PC-9 (cell line): ENCODE measurements around the gene CSNK2A1. TPM values are rescaled to one million over a fixed set of nuclear protein-coding genes. Genes with fewer than 3 reads are reported as not detected.

Experiments used
- BruUV-seq: library from RNA; stranded (reverse); fragments of 400-500 nt; replicated peaks from 2 replicates; lab custom pipeline; 2021; lab: Mats Ljungman, UMichigan
- CTCF ChIA-PET: fragments of 300-600 bp; sonication (Branson Sonifier 250); formaldehyde crosslinking; loops from one replicate; lab custom pipeline; 2022; ENCODE audit warnings: antibody characterized with exemption; lab: Charles Lee
- POLR2A ChIA-PET: fragments of 300-600 bp; sonication (Branson Sonifier 250); formaldehyde crosslinking; loops from one replicate; lab custom pipeline; 2022; ENCODE audit warnings: antibody characterized with exemption; ENCODE audit not compliant: unreplicated experiment; lab: Charles Lee
- DNase-seq, 2 experiments: peaks; one replicate each; pipeline versions ENCODE4 v3.0.0 to v3.0.0-alpha.2; 2015 to 2022; ENCODE audit warnings: mixed read lengths in 1 of 2
- H2AFZ ChIP-seq: fragments of 200-600 bp; sonication (generic); 2 replicates; pipeline ENCODE4 v1.8.1; 2017; ENCODE audit warnings: antibody characterized with exemption
- H3F3A ChIP-seq: fragments of 200-600 bp; sonication (generic); 2 replicates; pipeline ENCODE4 v1.8.1; 2017; ENCODE audit warnings: antibody characterized with exemption, mild to moderate bottlenecking, low read depth; ENCODE audit not compliant: insufficient read depth
- H3K27ac ChIP-seq: fragments of 200-600 bp; sonication (generic); 2 replicates; pipeline ENCODE4 v1.6.1; 2016; ENCODE audit warnings: mixed run types
- H3K27me3 ChIP-seq: fragments of 200-600 bp; sonication (generic); 2 replicates; pipeline ENCODE4 v1.6.1; 2016; ENCODE audit warnings: low read depth, mixed run types; ENCODE audit not compliant: insufficient read depth
- H3K36me3 ChIP-seq: fragments of 200-600 bp; sonication (generic); 2 replicates; pipeline ENCODE4 v1.6.1; 2016; ENCODE audit warnings: low read depth, mixed run types
- H3K4me1 ChIP-seq: fragments of 200-600 bp; sonication (generic); replicated peaks from 2 replicates; pipeline ENCODE4 v1.6.1; 2016; ENCODE audit warnings: mixed run types; ENCODE audit not compliant: insufficient read depth
- H3K4me2 ChIP-seq: fragments of 200-600 bp; sonication (generic); 2 replicates; pipeline ENCODE4 v1.6.1; 2017; ENCODE audit warnings: mixed run types
- H3K4me3 ChIP-seq: fragments of 200-600 bp; sonication (generic); 2 replicates; pipeline ENCODE4 v1.6.1; 2016; ENCODE audit warnings: mixed run types
- H3K79me2 ChIP-seq: fragments of 200-600 bp; sonication (generic); 2 replicates; pipeline ENCODE4 v1.6.1; 2017; ENCODE audit warnings: low read depth, mixed run types
- H3K9me2 ChIP-seq: fragments of 200-600 bp; sonication (generic); 2 replicates; pipeline ENCODE4 v1.8.1; 2017; ENCODE audit warnings: mild to moderate bottlenecking; ENCODE audit not compliant: insufficient read depth
- H3K9me3 ChIP-seq: fragments of 200-600 bp; sonication (generic); 2 replicates; pipeline ENCODE4 v1.8.1; 2016; ENCODE audit warnings: low read depth; ENCODE audit not compliant: insufficient read depth
- H4K20me1 ChIP-seq: fragments of 200-600 bp; sonication (generic); 2 replicates; pipeline ENCODE4 v1.8.1; 2017; ENCODE audit not compliant: insufficient read depth
- EZH2 ChIP-seq: fragments of 200-600 bp; sonication (generic); IDR thresholded peaks from 2 replicates; pipeline ENCODE4 v1.8.0; 2017; ENCODE audit warnings: antibody characterized with exemption, low read depth
- intact Hi-C: fragments of 100-400 bp; cut with micrococcal nuclease; formaldehyde crosslinking; loops from one replicate; pipeline ENCODE4 v1.10.0; 2022; ENCODE audit not compliant: unreplicated experiment
- total RNA-seq: library from RNA; stranded (reverse); gene quantifications from 2 replicates; pipeline ENCODE4 v1.2.3, GENCODE V29; 2021
- TF ChIP-seq, protein P1 (sequence below): fragments of 200-600 bp; sonication (generic); conservative IDR thresholded peaks from 2 replicates; pipeline ENCODE4 v1.6.1; 2017; ENCODE audit warnings: mixed run types, antibody characterized with exemption, mild to moderate bottlenecking, moderate library complexity

CSNK2A1 gene
- total RNA-seq, 1 experiment from 2014 or later: 222 TPM

DNA sequence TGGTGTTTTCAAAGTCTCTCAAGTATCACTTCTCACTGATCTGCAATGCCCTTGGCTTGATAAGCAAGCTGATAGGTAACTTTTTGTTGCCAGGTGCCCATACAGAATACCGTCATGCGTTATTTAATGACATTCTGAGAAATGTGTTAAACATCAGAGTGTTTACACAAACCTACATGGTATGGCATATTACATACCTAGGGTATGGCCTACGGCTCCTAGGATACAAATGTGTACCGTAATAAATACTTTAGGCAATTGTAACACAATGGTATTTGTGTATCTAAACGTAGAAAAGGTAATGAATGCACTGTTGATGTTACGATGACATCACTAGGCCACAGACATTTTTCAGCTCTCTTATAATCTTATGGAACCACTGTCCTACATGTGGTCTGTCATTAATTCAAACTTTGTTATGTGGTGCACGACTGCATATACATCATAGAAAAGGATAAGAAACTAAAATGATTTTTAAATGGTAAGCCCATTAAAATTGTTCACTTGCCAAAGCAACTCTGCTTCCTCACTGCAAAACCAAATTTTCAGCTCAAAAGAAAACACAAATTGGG, 35.7 kb downstream of the CSNK2A1 start:
- no TSS peak for BruUV-seq
- ChIA-PET CTCF (no interaction called here), POLR2A (no interaction called here)
- Histone ChIP-seq H3K9me3 (no peaks in the 10 kb centered on the region), H3K9me2 (no peaks in the 10 kb centered on the region), H2AFZ (no peak overlapping the region), H3K4me1 (no peaks in the 10 kb centered on the region), H3K36me3 (peaks cover 41% of the 10 kb centered on the region), H3K27ac (no peak overlapping the region), H3K4me2 (no peak overlapping the region), H3F3A (peaks cover 24% of the 10 kb centered on the region; the same call in 1 of the 2 replicates), H3K4me3 (no peak overlapping the region), H3K27me3 (no peaks in the 10 kb centered on the region), H4K20me1 (peaks cover 79% of the 10 kb centered on the region), H3K79me2 (peaks cover 64% of the 10 kb centered on the region)
- no peak for DNase-seq
- intact Hi-C loops: no loop called here
- TF ChIP-seq EZH2: no peak
- TF ChIP-seq, protein P1, sequence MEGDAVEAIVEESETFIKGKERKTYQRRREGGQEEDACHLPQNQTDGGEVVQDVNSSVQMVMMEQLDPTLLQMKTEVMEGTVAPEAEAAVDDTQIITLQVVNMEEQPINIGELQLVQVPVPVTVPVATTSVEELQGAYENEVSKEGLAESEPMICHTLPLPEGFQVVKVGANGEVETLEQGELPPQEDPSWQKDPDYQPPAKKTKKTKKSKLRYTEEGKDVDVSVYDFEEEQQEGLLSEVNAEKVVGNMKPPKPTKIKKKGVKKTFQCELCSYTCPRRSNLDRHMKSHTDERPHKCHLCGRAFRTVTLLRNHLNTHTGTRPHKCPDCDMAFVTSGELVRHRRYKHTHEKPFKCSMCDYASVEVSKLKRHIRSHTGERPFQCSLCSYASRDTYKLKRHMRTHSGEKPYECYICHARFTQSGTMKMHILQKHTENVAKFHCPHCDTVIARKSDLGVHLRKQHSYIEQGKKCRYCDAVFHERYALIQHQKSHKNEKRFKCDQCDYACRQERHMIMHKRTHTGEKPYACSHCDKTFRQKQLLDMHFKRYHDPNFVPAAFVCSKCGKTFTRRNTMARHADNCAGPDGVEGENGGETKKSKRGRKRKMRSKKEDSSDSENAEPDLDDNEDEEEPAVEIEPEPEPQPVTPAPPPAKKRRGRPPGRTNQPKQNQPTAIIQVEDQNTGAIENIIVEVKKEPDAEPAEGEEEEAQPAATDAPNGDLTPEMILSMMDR: no peak

DNA sequence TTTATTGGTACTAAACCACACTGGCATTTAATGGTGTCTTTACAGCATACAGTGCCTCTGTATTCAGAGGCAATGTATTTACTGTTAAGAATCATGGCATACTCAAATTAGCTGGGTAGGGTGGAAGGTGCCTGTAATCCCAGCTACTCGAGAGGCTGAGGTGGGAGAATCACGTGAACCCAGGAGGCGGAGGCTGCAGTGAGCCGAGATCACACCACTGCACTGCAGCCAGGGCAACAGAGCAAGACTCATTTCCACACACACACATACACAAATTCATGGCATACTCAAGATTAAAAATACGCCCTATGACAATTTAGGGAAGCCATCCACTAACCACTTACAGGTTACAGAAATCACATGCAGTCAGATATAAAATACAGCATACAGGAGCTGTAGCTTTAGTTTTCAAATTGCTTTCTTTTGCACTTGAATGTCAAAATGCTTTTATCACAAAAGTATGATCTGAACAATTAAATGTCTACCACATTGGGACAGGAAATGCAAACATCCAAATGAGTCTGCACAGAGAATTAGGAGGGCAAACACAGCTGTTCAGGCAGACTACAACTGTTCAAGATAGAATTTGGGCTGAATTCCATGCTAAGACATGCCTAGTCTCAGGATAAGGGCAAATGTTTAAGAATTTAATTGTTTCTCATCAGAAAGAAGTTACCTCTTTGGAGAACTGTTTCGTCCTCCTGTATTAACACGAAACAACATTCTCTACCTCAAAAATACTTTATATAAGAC, 36.4 kb downstream of the CSNK2A1 start:
- Histone ChIP-seq H2AFZ (no peak overlapping the region), H3K27me3 (no peaks in the 10 kb centered on the region), H3K4me2 (no peak overlapping the region), H4K20me1 (peaks cover 72% of the 10 kb centered on the region), H3K27ac (no peak overlapping the region), H3K9me2 (no peaks in the 10 kb centered on the region), H3K79me2 (peaks cover 57% of the 10 kb centered on the region), H3K4me1 (no peaks in the 10 kb centered on the region), H3K36me3 (peaks cover 48% of the 10 kb centered on the region), H3K4me3 (no peak overlapping the region), H3K9me3 (no peaks in the 10 kb centered on the region), H3F3A (peaks cover 20% of the 10 kb centered on the region; the same call in 1 of the 2 replicates)
- no peak for TF ChIP-seq EZH2
- TF ChIP-seq, protein P1: no peak
- ChIA-PET CTCF (no interaction called here), POLR2A (no interaction called here)
- intact Hi-C loops: no loop called here
- BruUV-seq: no TSS peak
- no peak for DNase-seq

DNA sequence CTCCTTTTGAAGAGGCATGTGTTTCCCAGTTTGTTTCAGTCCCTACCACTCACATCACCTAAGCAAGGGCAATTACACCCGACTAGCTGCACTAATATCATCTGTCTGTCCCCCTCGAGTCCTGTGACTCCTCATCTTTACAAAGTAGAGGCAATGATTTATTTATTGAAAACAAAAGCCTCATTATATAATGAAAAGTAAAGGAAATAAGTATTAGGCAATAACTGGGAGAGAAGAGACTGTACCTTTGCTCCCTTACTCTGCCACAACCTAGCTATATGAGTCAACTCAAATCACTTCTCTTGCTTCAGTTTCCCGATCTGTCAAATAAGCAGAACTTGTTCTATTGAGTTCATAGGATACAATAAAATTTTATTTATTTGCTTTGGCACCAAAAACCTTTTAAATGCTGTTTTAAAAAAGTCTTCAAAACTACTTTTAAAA, 38.9 kb downstream of the CSNK2A1 start:
- BruUV-seq: no TSS peak

More for the DNA sequence above, 38.9 kb downstream of the CSNK2A1 start:
- H3K4me3 ChIP-seq: no peak overlapping the region
- CTCF ChIA-PET: no interaction called here
- peaks cover 67% of the 10 kb centered on the region for H3K36me3 ChIP-seq
- H2AFZ ChIP-seq: no peak overlapping the region
- no peak overlapping the region for H3K4me2 ChIP-seq
- H4K20me1 ChIP-seq: peaks cover 47% of the 10 kb centered on the region
- H3K9me2 ChIP-seq: no peaks in the 10 kb centered on the region
- intact Hi-C loops: no loop called here
- H3K79me2 ChIP-seq: peaks cover 32% of the 10 kb centered on the region
- POLR2A ChIA-PET: no interaction called here
- peaks cover 20% of the 10 kb centered on the region; the same call in 1 of the 2 replicates for H3F3A ChIP-seq
- no peak for TF ChIP-seq EZH2
- TF ChIP-seq, protein P1: no peak
- no peaks in the 10 kb centered on the region for H3K4me1 ChIP-seq
- no peaks in the 10 kb centered on the region for H3K27me3 ChIP-seq
- no peak overlapping the region for H3K27ac ChIP-seq
- H3K9me3 ChIP-seq: no peaks in the 10 kb centered on the region
- no peak for DNase-seq
